Progenitor cell of endocrine pancreas (in vitro differentiated cells): ENCODE results near the gene AARS1. TPM values are rescaled to one million over a fixed set of nuclear protein-coding genes. Genes with fewer than 3 reads are reported as not detected.
A peak's percentile ranks its signal among the peaks of the same experiment; 100 is the strongest.
"Not testable (repeated sequence)": the region's sequence is repeated elsewhere in the genome, so short reads cannot be mapped to it uniquely, and the experiment has no call there.

Source experiments
- DNase-seq: peaks from one replicate; pipeline ENCODE4 v3.0.0; 2021; ENCODE audit warnings: low spot score; ENCODE audit not compliant: unreplicated experiment
- H3K27ac Mint-ChIP-seq: 2 replicates; pipeline ENCODE4 v1.8.0; 2021; ENCODE audit warnings: mild to moderate bottlenecking, moderate library complexity, mixed read lengths
- H3K27me3 Mint-ChIP-seq: 2 replicates; pipeline ENCODE4 v1.8.0; 2021; ENCODE audit warnings: mixed read lengths
- H3K36me3 Mint-ChIP-seq: 2 replicates; pipeline ENCODE4 v1.8.0; 2022; ENCODE audit warnings: mixed read lengths; ENCODE audit not compliant: insufficient read depth
- H3K4me1 Mint-ChIP-seq: 2 replicates; pipeline ENCODE4 v1.8.0; 2021; ENCODE audit warnings: low read depth, mixed read lengths
- H3K4me3 Mint-ChIP-seq: 2 replicates; pipeline ENCODE4 v1.8.0; 2021; ENCODE audit warnings: low read depth, mild to moderate bottlenecking, moderate library complexity, mixed read lengths
- H3K9me3 Mint-ChIP-seq: 2 replicates; pipeline ENCODE4 v1.8.0; 2021; ENCODE audit warnings: low read depth, mixed read lengths
- total RNA-seq: library from RNA; stranded (reverse); gene quantifications from 2 replicates; pipeline ENCODE4 v1.2.1, GENCODE V29; 2021
- TF ChIP-seq, protein P1 (sequence below): fragments of 200-600 bp; sonication (generic); IDR thresholded peaks from one replicate; pipeline ENCODE4 v1.5.0; 2021; ENCODE audit warnings: antibody characterized with exemption, mild to moderate bottlenecking; ENCODE audit not compliant: unreplicated experiment

The AARS1 gene
- total RNA-seq, 1 donor from 2014 or later, result 114 TPM

DNA sequence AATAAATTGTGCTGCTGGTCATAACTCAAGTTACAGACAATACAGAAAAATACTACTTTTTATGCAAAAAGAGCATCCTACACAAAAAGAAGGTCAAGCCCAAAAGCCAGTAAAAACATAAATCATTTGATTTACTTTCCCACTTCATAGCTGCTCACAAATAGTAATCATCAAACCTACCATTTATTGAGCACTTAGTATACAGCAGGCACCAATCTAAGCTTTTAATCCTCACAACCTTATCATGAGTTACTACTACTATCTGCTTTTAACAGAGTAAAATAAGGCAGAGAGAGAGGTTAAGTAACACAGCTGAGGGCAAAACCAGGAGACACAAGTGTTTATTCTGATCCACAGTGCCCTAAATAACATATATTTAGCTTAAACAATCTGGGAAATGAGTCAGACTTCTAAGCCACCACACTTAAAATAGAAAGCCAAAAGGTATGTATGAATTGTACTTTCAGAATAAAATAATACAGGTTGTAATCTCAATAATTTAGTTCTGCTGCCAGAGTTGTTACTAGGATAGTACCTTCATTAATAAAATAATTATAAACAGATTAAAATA is 1.7 kb upstream of the AARS1 start:
- no peaks in the 10 kb centered on the region for H3K36me3 Mint-ChIP-seq
- H3K9me3 Mint-ChIP-seq, result no peaks in the 10 kb centered on the region
- TF ChIP-seq, protein P1, sequence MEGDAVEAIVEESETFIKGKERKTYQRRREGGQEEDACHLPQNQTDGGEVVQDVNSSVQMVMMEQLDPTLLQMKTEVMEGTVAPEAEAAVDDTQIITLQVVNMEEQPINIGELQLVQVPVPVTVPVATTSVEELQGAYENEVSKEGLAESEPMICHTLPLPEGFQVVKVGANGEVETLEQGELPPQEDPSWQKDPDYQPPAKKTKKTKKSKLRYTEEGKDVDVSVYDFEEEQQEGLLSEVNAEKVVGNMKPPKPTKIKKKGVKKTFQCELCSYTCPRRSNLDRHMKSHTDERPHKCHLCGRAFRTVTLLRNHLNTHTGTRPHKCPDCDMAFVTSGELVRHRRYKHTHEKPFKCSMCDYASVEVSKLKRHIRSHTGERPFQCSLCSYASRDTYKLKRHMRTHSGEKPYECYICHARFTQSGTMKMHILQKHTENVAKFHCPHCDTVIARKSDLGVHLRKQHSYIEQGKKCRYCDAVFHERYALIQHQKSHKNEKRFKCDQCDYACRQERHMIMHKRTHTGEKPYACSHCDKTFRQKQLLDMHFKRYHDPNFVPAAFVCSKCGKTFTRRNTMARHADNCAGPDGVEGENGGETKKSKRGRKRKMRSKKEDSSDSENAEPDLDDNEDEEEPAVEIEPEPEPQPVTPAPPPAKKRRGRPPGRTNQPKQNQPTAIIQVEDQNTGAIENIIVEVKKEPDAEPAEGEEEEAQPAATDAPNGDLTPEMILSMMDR, result no peak
- DNase-seq, result no peak
- H3K4me3 Mint-ChIP-seq, result no peak overlapping the region
- no peaks in the 10 kb centered on the region for H3K27me3 Mint-ChIP-seq
- peak overlapping the region; percentile 29 for H3K27ac Mint-ChIP-seq
- H3K4me1 Mint-ChIP-seq, result peaks cover 4% of the 10 kb centered on the region

- H3K27ac Mint-ChIP-seq, result peak overlapping the region; percentile 99
- H3K36me3 Mint-ChIP-seq, result not testable (repeated sequence)
Measured at GRCh38 chr16:70287304-70287971, 1.9 kb downstream of the AARS1 start.

DNA sequence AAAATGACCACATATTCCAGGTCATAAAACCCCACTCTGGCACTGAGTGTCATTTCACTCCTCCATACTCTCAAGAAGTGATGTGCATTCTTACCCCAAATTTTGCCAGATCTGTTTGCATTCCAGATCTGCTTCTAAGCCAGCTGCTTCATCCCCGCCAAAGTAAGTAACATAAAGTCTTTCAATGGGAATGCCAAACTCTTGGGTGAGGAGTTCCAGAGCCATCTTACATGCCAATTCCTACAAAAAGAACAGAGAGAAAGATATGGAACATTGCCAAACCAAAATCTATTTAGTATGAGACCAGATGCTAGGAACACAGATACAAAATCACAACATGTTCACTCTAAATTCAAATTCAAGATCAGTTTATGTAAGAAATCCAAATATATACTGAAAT is 12.9 kb downstream of the AARS1 start:
- peaks cover 30% of the 10 kb centered on the region for H3K36me3 Mint-ChIP-seq
- DNase-seq, result no peak
- H3K27me3 Mint-ChIP-seq, result no peaks in the 10 kb centered on the region
- no peaks in the 10 kb centered on the region for H3K4me1 Mint-ChIP-seq
- H3K9me3 Mint-ChIP-seq, result no peaks in the 10 kb centered on the region
- TF ChIP-seq, protein P1, result no peak
- no peak overlapping the region for H3K4me3 Mint-ChIP-seq
- no peak overlapping the region for H3K27ac Mint-ChIP-seq

More at GRCh38 chr16:70287304-70287971, 1.9 kb downstream of the AARS1 start:
- not testable (repeated sequence) for H3K27me3 Mint-ChIP-seq, H3K4me1 Mint-ChIP-seq, DNase-seq, H3K9me3 Mint-ChIP-seq
- peak overlapping the region; percentile 92 for H3K4me3 Mint-ChIP-seq

GRCh38 chr16:70271696-70272095 is 17.6 kb downstream of the AARS1 start:
- Mint-ChIP-seq H3K27me3 (no peaks in the 10 kb centered on the region), H3K4me1 (no peaks in the 10 kb centered on the region), H3K36me3 (peaks cover 35% of the 10 kb centered on the region), H3K9me3 (no peaks in the 10 kb centered on the region), H3K4me3 (no peak overlapping the region), H3K27ac (no peak overlapping the region)
- TF ChIP-seq, protein P1, result no peak
- no peak for DNase-seq

GRCh38 chr16:70270176-70270575 is 19.1 kb downstream of the AARS1 start:
- no peaks in the 10 kb centered on the region for H3K4me1 Mint-ChIP-seq
- peaks cover 36% of the 10 kb centered on the region for H3K36me3 Mint-ChIP-seq
- no peaks in the 10 kb centered on the region for H3K27me3 Mint-ChIP-seq
- no peaks in the 10 kb centered on the region for H3K9me3 Mint-ChIP-seq
- H3K27ac Mint-ChIP-seq, result peak overlapping the region; percentile 25
- H3K4me3 Mint-ChIP-seq, result no peak overlapping the region
- no peak for DNase-seq
- TF ChIP-seq, protein P1, result no peak

- Mint-ChIP-seq H3K9me3 (no peaks in the 10 kb centered on the region), H3K27ac (no peak overlapping the region), H3K4me1 (no peaks in the 10 kb centered on the region), H3K36me3 (peaks cover 38% of the 10 kb centered on the region), H3K4me3 (no peak overlapping the region), H3K27me3 (no peaks in the 10 kb centered on the region)
- TF ChIP-seq, protein P1, result no peak
- no peak for DNase-seq
Measured at GRCh38 chr16:70269471-70269870, 19.8 kb downstream of the AARS1 start.

DNA sequence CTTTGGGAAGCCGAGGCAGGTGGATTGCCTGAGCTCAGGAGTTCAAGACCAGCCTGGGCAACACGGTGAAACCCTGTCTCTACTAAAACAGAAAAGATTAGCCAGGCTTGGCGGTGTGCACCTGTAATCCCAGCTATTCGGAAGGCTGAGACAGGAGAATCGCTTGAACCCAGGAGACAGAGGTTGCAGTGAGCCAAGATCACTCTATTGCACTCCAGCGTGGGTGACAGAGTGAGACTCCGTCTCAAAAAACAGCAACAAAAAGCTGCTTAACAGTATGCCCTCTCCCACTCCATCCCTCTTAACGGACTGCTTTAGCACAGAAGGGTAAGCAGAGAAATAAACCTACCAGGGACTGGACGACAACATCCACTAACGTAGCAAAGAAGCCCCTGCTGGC is 21.4 kb downstream of the AARS1 start:
- H3K4me3 Mint-ChIP-seq, DNase-seq, H3K4me1 Mint-ChIP-seq, H3K27me3 Mint-ChIP-seq, H3K9me3 Mint-ChIP-seq: not testable (repeated sequence)
- Mint-ChIP-seq H3K36me3 (peaks cover 38% of the 10 kb centered on the region), H3K27ac (peak overlapping the region; percentile 13)
